Measurements from ENCODE around the gene SLC26A8.

Gene SLC26A8

DNA sequence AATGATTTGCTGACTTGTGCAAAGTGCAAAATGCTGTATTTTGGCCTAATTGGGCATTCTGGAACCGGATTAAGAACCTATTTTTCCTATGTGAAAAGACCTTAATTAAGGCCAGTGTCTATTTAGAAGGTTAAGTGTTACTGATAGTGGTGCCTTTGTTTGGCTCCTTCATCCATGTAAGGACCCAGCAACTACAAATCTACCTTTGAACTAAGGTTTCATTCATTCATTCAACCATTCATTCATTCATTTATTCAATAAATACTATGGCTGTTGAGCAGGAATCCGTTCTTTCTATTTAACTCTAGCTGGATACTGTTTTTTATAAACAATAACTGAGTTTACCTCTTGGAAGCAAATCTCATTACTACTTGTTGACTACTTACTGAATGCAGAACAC lies 36.8 kb upstream of the SLC26A8 start:
- H3K9me3 Mint-ChIP-seq = no peaks in the 10 kb centered on the region
- no peak overlapping the region for H3K27ac Mint-ChIP-seq
- H3K4me1 Mint-ChIP-seq = peaks cover 60% of the 10 kb centered on the region
- H3K36me3 Mint-ChIP-seq = peaks cover 18% of the 10 kb centered on the region
- H3K27me3 Mint-ChIP-seq = no peaks in the 10 kb centered on the region
- no peak overlapping the region for H3K4me3 Mint-ChIP-seq

DNA sequence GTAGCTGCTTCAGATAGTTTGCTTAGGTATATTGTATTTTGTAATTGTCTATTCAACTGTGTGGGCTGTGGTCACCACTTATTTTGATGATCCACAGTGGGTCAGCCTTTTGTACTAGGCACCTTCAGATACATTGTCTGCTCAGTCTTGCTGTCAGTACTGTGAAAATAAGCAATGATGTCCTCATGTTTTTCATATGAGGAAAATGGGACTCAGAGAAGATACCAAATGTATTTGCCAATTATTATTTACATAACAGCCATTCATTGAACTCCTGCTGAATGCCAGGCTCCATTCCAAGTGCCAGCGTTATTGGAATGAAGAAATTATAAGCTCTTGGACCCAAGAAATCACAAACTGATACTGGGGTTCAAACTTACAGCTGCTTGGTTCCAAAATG lies 31.7 kb upstream of the SLC26A8 start:
- no peaks in the 10 kb centered on the region for H3K9me3 Mint-ChIP-seq
- no peak overlapping the region for H3K27ac Mint-ChIP-seq
- peaks cover 44% of the 10 kb centered on the region for H3K4me1 Mint-ChIP-seq
- peaks cover 16% of the 10 kb centered on the region for H3K36me3 Mint-ChIP-seq
- H3K27me3 Mint-ChIP-seq = no peaks in the 10 kb centered on the region
- H3K4me3 Mint-ChIP-seq = no peak overlapping the region

DNA sequence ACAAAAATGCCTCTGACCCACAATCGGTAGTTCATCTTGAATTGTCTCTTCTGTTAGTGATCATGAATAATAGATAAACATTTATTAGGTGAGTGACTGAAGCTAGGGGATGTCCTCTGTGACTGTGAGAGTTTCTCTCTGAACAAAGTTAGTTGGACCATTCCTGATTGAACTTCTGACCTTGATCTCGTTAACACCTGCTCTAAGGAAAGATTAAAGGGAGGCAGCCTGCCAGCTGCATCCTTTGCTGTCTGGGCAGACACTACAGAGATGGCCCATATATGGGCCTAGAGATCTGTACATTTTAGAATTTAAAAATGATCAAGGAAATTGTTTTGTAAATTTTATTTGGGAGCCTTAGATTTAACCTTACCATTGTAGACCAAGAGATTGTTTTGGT lies 30.5 kb upstream of the SLC26A8 start:
- Mint-ChIP-seq H3K27me3 (no peaks in the 10 kb centered on the region), H3K9me3 (no peaks in the 10 kb centered on the region), H3K27ac (no peak overlapping the region), H3K4me3 (no peak overlapping the region), H3K36me3 (peaks cover 9% of the 10 kb centered on the region), H3K4me1 (peaks cover 36% of the 10 kb centered on the region)

DNA sequence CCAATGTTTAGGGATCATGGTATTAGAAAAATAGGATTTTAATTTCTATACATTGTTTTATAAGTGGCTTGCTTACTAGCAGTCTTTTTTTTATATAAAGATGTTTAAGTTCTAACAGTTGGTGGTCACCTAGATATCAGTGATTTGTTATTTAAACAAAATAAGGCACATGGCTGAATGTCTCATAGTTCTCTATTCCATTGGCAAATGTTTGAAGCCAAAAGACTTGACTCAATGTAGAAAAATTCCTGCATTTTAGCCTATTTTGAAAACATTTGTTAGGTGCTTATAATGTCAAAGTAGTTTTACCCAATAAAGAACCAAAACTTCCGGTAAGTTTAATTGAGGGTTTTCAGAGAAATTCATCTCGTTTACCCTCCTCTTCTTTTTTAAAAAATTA lies 30.0 kb upstream of the SLC26A8 start:
- Mint-ChIP-seq H3K27me3 (no peaks in the 10 kb centered on the region), H3K4me1 (peaks cover 32% of the 10 kb centered on the region)

DNA sequence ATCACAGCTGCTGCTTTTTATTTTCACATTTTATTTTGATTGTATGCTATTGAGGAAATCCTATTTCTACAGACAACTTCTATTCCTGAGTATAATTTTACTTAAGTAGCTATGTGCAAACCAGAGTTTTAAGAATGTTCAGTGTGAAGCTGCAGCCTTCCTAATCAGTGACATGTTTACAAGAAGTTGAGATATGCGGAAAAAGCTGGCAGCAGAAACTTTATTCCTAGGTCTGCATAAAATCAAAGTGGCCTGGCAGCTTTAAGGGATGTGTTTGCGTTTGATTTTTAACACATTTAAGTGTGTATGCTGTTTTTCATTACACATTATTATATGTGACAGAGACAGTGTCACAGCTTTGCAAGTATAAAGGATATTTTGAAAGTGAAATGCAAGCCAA lies 29.4 kb upstream of the SLC26A8 start:
- no peaks in the 10 kb centered on the region for H3K27me3 Mint-ChIP-seq
- H3K4me1 Mint-ChIP-seq = peaks cover 29% of the 10 kb centered on the region
- H3K36me3 Mint-ChIP-seq = peaks cover 2% of the 10 kb centered on the region
- H3K4me3 Mint-ChIP-seq = no peak overlapping the region
- H3K9me3 Mint-ChIP-seq = no peaks in the 10 kb centered on the region
- H3K27ac Mint-ChIP-seq = no peak overlapping the region

More for the DNA sequence above, 30.0 kb upstream of the SLC26A8 start:
- no peak overlapping the region for H3K27ac Mint-ChIP-seq
- H3K9me3 Mint-ChIP-seq = no peaks in the 10 kb centered on the region
- H3K36me3 Mint-ChIP-seq = peaks cover 4% of the 10 kb centered on the region
- H3K4me3 Mint-ChIP-seq = no peak overlapping the region

DNA sequence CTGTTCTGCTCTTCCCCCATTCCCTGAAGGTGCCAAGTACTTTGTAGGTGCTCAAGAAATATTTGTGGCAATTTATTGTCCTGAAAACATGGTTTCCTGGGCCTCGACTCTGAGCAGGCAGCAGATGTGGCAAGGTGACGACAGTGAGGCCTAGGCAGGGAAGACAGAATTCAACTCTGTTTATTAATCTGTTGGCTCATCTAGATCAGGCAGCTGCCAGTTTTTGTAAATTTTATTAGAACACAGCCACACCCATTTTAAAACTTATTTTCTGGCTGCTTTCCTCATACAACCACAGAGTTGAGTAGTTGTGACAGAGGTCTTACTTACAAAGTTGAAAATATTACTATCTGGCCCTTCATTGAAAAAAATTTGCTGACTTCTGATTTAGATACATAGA lies 27.7 kb upstream of the SLC26A8 start:
- peaks cover 30% of the 10 kb centered on the region for H3K4me1 Mint-ChIP-seq
- no peaks in the 10 kb centered on the region for H3K36me3 Mint-ChIP-seq
- H3K27ac Mint-ChIP-seq = no peak overlapping the region
- H3K9me3 Mint-ChIP-seq = no peaks in the 10 kb centered on the region
- H3K27me3 Mint-ChIP-seq = no peaks in the 10 kb centered on the region
- H3K4me3 Mint-ChIP-seq = no peak overlapping the region

DNA sequence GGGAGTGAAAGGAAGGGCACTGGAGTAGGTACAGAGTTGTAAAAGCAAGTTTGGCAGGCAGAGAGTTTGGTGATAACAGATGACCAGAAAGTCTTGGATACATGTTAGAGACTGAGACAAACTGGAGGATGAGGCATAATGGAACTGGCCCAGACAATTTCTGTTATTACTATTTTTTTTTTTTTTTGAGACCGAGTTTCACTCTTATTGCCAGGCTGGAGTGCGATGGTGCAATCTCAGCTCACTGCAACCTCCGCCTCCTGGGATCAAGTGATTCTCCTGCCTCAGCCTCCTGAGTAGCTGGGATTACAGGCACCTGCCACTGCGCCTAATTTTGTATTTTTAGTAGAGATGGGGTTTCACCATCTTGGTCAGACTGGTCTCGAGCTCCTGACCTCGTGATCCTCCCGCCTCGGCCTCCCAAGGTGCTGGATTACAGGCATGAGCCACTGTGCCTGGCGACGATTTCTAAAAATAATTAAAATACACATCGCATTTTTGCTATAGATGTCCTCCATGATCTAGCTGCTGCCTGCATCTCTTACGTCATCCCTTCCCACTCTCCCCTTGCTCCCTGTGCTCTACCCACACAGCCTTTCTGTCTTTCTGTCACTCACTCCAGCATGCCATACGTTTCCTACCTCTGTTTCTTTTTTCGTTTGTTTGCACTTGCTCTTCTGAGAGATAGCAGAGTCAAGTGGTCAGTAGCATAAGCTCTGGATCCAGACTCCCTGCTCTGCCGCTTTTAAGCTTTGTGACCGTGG lies 26.7 kb upstream of the SLC26A8 start:
- Mint-ChIP-seq H3K9me3 (no peaks in the 10 kb centered on the region), H3K36me3 (no peaks in the 10 kb centered on the region), H3K4me1 (peaks cover 27% of the 10 kb centered on the region), H3K27me3 (no peaks in the 10 kb centered on the region), H3K4me3 (no peak overlapping the region), H3K27ac (no peak overlapping the region)

DNA sequence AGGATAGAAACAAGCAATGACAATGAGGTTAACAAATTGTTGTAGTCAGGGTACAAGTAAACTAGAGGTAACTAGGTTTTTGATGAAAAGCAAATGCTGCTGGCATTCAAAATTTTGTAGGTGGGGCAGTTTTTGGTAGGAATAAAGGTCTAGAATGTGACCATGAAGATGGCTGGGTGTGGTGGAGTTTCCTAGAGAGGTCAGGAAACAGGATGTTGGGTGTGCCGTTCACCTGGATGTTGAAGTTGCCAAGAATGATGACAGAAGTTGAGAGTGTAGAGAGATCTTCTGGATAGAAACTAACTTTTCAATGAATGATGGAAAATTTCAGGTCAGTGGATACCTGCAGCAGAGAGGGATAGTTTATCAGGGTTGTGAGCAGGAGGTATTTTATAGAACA lies 25.9 kb upstream of the SLC26A8 start:
- no peak overlapping the region for H3K27ac Mint-ChIP-seq
- no peak overlapping the region for H3K4me3 Mint-ChIP-seq
- no peaks in the 10 kb centered on the region for H3K36me3 Mint-ChIP-seq
- H3K9me3 Mint-ChIP-seq = no peaks in the 10 kb centered on the region
- H3K4me1 Mint-ChIP-seq = peaks cover 23% of the 10 kb centered on the region
- H3K27me3 Mint-ChIP-seq = no peaks in the 10 kb centered on the region

DNA sequence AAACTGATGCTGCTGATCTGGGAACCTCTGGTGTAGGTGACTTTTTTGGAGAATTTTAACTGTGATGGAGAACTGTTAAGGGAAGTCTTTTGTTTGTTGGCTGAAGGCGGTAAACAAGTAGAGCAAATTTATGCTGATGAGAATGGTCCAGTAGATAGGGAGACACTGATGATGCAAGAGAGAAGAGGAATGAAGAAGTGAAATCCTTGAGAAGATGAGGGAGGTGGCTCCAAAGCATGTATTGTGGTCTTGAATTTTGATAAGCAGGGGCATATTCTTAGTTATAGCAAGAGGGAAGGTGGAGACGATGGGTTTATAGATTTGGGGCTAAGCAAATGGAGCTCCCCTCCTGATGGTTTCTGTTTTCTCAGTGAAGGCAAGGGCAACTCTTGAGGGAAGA lies 25.1 kb upstream of the SLC26A8 start:
- Mint-ChIP-seq H3K27ac (no peak overlapping the region), H3K27me3 (no peaks in the 10 kb centered on the region), H3K4me1 (peaks cover 19% of the 10 kb centered on the region), H3K4me3 (no peak overlapping the region), H3K36me3 (no peaks in the 10 kb centered on the region), H3K9me3 (no peaks in the 10 kb centered on the region)

DNA sequence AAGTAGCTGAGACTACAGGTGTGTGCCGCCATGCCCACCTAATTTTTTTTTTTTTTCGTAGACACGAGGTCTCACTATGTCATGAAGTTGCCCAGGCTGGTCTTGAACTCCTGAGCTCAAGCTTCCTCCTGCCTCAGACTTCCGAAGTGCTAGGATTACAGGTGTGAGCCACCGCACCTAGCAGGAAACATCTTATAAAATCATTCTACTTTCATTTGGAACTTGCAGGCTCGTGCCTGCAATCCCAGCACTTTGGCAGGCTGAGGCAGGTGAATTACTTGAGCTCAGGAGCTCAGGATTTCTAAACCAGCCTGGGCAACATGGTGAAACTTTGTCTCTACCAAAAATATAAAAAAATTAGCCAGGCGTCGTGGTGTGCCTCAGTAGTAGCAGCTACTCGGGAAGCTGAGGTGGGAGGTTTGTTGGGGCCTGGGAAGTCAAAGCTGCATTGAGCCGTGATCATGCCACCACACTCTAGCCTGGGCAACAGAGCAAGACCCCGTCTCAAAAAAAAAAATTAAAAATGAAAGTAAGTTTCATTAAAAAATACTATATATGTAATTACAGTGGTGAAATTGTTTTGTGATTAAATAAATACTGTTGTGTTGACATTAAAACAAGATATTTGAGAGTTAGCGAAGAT lies 18.3 kb upstream of the SLC26A8 start:
- Mint-ChIP-seq H3K27me3 (no peaks in the 10 kb centered on the region), H3K9me3 (no peaks in the 10 kb centered on the region), H3K4me3 (no peak overlapping the region), H3K4me1 (peaks cover 69% of the 10 kb centered on the region), H3K36me3 (peaks cover 6% of the 10 kb centered on the region), H3K27ac (no peak overlapping the region)

DNA sequence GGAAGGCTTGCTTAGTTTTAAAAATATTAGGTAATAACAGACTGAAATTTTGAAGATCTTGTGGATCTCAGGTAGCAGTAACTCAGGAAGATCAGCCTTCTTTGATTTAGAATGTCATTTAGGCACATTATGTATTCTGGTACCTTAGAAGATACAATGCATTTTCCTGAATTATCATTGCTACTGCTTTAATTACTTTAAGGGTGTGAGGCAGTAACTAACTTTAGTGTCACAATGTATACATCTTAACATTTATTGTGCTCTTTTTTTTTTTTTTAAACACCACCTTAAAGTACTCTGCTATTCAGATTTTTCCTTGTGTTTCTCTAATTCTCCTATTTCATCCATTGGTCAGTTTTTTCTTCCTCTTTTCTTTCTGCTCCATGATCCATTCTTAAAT lies 16.5 kb upstream of the SLC26A8 start:
- Mint-ChIP-seq H3K4me3 (no peak overlapping the region), H3K27ac (peak overlapping the region; percentile 38), H3K36me3 (peaks cover 9% of the 10 kb centered on the region), H3K9me3 (no peaks in the 10 kb centered on the region), H3K4me1 (peaks cover 72% of the 10 kb centered on the region), H3K27me3 (no peaks in the 10 kb centered on the region)

DNA sequence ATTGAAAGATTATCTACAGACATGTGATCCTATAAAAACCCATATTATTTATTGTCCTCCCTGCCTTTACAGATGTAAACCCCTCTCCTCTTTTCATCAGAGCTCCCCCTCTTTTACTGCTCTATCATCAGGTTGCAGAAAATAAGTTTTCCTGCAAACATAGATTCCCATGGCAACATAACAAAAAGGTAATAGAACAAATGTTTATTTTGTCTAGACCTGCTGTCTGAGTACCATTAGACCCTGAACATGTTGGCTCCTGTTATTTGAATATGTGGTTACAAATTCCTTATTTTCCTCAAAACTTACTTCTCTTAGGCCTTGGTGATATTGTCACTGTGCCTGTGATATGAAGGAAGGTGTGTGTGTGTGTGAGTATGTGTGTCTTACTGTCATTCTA lies 14.7 kb upstream of the SLC26A8 start:
- Mint-ChIP-seq H3K36me3 (peaks cover 12% of the 10 kb centered on the region), H3K27me3 (no peaks in the 10 kb centered on the region), H3K9me3 (no peaks in the 10 kb centered on the region), H3K4me1 (peaks cover 76% of the 10 kb centered on the region), H3K27ac (no peak overlapping the region), H3K4me3 (no peak overlapping the region)

DNA sequence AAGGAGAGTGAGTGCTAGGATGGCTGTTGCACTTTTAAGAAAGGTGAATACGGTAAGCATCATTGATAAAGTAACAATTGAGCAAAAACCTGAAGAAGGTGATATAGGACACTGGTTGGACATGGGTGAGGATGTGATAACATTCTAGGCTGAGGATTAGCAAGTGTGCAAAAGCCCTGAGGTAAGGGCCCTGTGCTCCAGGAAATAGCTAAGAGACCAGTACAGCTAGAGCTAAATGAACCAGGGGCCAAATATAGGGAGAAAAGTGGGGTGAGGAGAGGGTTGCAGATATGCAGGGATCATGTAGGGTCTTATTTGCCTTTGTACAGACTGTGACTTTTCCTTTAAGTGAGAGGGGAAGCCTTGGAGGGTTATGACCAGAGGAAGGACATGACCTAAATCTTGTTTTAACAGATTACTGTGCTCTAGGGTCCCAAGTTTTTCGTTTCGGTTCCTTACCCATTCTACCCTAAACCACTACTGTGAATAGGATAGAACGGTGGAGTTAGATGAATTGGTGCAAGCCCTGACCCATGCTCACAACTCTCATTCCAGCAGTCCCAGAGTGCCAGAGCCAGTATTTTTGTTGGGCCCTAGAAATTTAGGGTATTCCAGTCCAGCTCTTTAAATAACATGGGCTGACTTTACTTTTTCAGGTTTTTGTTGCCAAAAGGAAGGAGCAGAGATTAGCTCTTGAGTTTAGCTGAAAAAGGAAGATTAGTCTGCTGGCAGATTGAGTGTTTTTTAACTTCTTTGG lies 13.9 kb upstream of the SLC26A8 start:
- Mint-ChIP-seq H3K4me3 (peak overlapping the region; percentile 68), H3K9me3 (no peaks in the 10 kb centered on the region), H3K4me1 (peaks cover 81% of the 10 kb centered on the region), H3K27me3 (no peaks in the 10 kb centered on the region), H3K27ac (peak overlapping the region; percentile 42), H3K36me3 (peaks cover 10% of the 10 kb centered on the region)

DNA sequence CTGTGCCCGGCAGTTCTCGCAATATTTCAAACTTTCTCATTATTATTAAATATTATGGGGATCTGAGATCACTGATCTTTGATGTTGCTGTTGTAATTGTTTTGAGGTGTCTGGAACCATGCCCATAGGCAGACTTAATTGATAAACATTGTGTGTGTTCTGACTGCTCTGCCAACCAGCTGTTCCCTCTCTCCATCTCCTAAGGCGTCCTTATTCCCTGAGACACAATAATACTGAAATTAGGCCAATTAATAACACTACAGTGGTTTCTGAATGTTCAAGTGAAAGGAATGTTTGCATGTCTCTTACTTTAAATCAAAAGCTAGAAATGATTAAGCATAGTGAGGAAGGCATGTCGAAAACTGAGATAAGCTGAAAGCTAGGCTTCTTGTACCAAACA lies 10.8 kb upstream of the SLC26A8 start:
- peaks cover 81% of the 10 kb centered on the region for H3K4me1 Mint-ChIP-seq
- peaks cover 6% of the 10 kb centered on the region for H3K36me3 Mint-ChIP-seq
- H3K27me3 Mint-ChIP-seq = no peaks in the 10 kb centered on the region
- H3K4me3 Mint-ChIP-seq = peak overlapping the region; percentile 53
- no peak overlapping the region for H3K27ac Mint-ChIP-seq
- no peaks in the 10 kb centered on the region for H3K9me3 Mint-ChIP-seq

DNA sequence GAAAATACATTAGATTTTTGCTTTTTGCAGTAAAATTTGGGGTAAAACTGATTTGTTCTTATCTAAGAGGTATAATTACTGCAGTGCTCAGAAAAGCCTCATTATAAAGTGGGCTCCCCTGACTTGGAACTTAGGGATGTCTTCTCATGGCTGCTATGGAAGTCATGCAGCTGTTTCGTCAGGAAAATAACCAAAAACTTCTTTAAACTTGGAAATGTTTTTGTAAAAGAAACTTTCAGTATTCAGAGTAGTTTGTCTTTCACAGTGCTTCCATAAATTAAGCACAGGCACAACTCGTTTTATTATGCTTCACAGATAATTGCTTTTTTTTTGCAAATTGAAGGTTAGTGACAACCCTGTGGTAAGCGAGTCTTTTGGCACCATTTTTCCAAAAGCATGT lies 10.0 kb upstream of the SLC26A8 start:
- H3K27ac Mint-ChIP-seq = no peak overlapping the region
- H3K36me3 Mint-ChIP-seq = peaks cover 6% of the 10 kb centered on the region
- H3K27me3 Mint-ChIP-seq = no peaks in the 10 kb centered on the region
- peak overlapping the region; percentile 54 for H3K4me3 Mint-ChIP-seq
- peaks cover 84% of the 10 kb centered on the region for H3K4me1 Mint-ChIP-seq
- no peaks in the 10 kb centered on the region for H3K9me3 Mint-ChIP-seq

DNA sequence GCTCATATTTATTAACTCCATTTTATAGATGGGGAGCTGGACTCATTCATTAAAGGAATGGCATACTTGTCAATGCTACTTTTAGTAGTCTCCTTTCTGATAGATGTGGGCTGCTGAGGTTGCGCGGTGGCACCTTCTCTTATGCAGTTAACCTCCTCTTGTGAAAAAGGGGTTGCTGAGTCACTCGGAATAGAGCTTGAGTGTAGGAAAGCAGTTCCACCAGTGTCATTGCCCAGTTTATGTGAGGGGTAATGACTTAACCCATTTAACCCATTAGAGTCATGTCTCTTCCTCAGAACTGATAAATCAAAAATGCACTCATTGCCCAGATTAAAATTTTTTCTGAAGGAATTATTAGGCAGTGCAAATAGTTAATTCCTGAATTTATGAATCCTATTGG lies 9.5 kb upstream of the SLC26A8 start:
- Mint-ChIP-seq H3K9me3 (no peaks in the 10 kb centered on the region), H3K4me1 (peaks cover 82% of the 10 kb centered on the region), H3K27ac (peak overlapping the region; percentile 35), H3K27me3 (no peaks in the 10 kb centered on the region), H3K4me3 (peak overlapping the region; percentile 54), H3K36me3 (peaks cover 6% of the 10 kb centered on the region)
